HG03378 (cell line): Measurements from ENCODE around the gene ST14.
A peak's percentile ranks its signal among the peaks of the same experiment; 100 is the strongest.

Source experiments
- ATAC-seq: cut with Tn5 transposase; IDR thresholded peaks from one replicate; pipeline ENCODE4 v1.9.1; 2021; ENCODE audit warnings: mild to moderate bottlenecking, moderate library complexity; ENCODE audit not compliant: unreplicated experiment

The ST14 gene

DNA sequence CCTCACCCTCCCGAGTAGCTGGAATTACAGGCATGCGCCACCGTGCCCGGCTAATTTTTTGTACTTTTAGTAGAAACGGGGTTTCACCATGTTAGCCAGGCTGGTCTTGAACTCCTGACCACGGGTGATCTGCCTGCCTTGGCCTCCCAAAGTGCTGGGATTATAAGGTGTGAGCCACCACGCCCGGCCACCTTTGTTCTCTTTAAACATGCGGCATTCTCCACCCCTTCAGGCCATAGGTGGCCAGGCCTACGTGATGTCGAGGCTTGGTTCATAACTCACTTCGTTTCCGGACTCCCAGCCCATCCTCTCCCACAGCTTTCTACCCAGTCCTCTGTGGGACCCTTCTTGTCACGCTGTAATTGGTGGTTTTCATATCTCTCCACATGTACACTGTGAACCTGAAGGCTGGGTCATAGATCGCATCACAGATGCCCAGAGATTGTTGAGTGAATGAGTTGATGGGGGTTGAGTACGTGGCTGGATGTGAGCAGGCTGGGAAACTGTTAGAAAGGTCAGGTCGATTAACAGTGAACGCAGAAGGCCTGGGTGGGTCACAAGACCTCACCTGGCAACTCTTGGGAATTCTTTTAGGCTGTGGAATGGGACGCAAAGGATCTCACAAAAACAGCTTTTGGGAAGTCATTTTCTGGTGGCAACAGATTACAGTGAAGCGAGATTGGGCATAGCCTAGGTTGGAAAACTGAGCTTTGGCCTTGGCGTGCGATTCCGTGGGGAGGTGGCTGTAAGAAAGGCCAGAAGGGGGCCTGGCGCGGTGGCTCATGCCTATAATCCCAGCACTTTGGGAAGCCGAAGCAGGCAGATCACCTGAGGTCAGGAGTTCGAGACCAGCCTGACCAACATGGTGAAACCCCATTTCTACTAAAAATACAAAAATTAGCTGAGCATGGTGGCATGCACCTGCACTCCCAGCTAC lies 44.5 kb downstream of the ST14 start:
- no peak for ATAC-seq

DNA sequence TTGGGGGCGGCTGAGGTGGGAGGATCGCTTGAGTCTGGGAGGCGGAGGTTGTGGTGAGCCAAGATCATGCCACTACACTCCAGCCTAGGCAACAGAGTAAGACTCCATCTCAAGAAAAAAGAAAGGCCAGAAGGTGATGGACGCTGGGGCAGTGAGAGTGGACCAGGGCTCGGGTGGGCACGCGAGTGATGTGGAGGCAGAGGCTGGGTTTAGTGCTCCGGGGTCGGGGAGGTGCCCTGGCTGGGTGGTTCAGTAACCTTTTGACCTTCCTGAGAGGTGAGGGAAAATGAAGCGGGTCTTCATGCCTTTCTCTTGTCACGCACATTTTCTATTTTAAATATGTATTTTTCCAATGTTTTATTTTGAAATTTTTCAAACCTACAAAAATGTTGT lies 45.1 kb downstream of the ST14 start:
- no peak for ATAC-seq

DNA sequence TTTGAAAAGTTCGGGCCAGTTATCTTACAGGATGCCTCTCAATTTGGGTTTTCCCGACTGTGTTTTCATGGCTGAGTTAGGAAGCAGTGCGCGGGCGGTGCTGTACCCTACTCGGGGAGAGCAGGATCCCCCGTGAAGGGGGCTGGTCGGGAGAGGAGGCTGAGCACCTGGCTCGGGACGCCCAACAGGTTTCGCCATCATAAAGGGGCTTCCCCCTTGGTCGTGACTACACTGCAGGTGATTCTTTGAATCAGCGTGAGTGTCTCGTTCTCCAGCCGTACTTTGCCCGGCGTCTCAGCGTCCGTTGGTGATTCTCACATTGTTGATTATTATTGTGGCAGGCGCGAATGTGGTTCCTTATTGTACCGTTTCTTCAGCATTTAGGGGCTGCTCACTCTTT lies 46.6 kb downstream of the ST14 start:
- ATAC-seq, result no peak

DNA sequence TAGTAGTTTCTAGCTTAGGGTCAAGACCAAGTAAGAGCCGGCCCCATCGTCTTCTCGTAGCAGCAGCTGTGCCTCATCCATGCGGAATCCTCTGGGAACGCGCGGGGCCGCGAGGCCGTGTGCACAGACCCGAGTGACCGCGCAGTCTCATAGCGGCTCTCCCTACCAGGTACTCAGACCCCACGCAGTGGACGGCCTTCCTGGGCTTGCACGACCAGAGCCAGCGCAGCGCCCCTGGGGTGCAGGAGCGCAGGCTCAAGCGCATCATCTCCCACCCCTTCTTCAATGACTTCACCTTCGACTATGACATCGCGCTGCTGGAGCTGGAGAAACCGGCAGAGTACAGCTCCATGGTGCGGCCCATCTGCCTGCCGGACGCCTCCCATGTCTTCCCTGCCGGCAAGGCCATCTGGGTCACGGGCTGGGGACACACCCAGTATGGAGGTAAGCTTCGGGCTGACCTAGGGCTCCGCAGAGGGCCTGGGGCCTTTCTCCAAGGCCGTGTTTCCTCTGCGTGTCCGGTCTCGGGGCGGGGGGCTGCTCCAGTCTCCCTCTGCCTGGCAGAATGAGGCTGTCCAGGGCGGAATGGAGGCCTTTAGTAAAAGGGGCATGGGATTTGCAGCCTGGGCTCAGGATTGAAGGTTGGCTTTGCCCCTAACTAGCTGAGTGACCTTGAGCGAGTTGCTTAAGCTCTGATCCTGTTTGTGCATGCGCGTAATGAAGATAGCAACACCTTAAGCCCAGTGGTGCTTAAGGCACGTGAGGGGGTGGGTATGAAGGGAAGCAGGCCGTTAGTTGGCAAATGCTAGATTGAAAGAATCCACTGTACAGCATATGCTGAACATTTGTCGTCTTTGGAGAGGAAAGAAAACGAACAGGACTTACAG lies 48.9 kb downstream of the ST14 start:
- no peak for ATAC-seq

DNA sequence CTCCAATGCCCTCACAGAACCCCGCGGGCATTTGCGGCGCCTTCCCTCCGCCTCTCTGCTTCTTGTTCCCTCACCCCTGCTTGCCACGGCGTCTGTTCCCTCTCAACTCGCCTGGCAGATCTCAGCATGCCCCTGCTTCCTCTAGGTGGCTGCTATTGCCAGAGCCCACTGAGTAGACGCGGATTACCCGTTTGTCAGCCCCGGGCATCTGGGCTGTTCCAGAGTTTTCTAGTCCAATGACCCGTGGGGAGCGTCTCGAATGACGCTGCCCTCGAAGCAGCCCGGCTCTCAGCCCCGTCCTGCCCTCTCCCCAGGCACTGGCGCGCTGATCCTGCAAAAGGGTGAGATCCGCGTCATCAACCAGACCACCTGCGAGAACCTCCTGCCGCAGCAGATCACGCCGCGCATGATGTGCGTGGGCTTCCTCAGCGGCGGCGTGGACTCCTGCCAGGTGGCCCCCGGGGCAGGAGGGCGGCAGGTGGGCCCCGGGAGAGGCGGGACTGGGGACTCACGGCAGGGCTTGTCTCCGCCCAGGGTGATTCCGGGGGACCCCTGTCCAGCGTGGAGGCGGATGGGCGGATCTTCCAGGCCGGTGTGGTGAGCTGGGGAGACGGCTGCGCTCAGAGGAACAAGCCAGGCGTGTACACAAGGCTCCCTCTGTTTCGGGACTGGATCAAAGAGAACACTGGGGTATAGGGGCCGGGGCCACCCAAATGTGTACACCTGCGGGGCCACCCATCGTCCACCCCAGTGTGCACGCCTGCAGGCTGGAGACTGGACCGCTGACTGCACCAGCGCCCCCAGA lies 49.7 kb downstream of the ST14 start:
- ATAC-seq, result no peak

DNA sequence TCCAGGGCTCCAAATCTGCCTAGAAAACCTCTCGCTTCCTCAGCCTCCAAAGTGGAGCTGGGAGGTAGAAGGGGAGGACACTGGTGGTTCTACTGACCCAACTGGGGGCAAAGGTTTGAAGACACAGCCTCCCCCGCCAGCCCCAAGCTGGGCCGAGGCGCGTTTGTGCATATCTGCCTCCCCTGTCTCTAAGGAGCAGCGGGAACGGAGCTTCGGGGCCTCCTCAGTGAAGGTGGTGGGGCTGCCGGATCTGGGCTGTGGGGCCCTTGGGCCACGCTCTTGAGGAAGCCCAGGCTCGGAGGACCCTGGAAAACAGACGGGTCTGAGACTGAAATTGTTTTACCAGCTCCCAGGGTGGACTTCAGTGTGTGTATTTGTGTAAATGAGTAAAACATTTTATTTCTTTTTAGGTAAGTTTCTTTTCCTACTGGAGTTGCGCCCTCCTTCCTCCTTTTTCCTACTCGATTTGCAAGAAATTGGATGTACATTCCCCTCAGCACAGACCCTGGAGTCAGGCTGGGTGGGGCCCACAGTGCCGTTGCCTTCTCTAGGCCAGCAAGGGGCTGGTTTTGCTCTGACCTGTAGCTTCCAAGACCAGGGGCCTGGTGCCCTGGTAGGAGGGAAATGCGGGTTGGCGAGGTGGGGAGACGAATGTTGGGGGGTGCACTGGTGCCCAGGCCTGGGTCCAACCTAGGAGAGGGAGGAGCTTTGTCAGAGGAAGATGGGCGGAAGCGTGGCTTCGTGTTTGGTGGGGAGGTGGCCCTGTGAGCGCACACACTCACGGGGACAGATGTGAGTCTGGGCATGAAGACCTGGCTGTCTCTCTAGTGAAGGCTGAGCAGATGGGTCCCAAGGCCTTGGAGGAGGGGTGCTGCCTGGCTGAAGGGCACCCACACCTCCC lies 50.6 kb downstream of the ST14 start:
- no peak for ATAC-seq

DNA sequence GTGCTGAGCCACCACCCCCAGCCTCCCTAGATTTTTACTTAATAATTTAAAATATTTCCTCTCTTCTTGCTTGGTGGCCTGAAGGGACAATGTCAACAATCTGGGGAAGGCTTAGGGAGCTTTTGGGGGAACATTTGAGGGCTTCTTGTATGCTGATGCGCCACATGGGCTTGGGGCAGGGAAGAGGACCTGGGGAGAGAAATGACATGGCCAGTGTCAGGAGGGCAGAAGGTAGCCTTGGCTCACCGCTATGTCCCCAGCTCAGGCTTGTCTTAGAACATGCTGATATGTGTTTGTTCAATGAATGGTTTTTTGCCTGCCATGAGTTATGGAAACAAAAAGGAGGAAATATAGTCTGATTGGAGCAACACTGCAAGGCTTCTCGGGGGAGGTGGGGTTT lies 51.6 kb downstream of the ST14 start:
- ATAC-seq, result no peak

DNA sequence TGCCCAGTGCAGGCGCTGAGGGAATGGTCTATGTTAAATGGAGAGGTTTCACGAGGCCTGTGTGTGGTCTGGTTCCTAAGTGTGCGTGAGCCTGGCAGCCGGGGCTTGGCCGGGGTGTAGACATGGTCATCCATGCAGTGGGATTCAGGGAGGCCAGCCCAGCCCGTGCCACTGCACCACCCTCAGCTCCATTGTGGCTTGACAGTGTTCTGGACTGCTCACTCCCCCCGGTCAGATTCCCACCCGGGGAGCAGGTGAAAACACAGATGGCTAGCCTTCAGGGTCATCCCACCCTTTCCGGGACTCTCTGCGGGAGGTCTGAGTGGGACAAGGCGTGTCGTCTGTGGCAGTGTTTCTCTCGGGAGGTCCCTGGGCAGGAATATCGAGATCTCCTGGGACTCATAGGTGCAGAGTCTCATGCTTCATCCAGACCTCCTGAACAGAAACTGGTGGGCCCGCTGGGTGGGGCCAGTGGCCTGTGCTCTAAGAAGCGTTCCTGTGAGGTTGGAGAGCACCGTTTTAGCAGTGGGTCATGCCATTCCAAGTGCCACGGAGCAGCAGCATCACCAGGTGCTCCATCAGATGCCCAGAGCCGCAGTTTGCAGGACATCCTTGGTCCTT lies 52.3 kb downstream of the ST14 start:
- no peak for ATAC-seq

DNA sequence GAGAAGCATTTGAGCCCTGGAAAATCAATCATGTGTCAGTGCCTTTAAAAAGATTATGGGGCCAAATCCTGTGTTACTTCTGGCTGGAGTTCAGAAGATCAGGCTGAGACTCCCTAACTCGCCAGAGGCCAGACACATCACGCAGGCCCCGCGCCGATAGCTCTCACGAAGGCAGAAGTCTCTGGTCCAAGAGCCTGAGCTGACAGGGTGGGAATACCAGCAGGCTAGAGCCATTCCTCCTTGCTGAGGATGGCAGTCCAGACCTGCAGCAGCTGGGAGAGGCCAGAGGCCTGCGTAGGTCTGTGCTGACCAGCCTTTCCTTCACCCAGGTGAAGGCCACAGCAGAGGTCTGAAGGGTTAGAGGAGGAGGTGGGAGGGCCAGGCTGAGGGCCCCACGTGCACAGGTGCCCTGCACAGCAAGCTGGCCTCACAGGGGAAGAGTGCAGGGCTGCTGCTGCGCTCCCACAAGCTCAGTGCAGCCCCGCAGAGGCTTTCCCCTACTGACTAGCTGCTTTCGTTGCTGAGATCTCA lies 52.9 kb downstream of the ST14 start:
- no peak for ATAC-seq

DNA sequence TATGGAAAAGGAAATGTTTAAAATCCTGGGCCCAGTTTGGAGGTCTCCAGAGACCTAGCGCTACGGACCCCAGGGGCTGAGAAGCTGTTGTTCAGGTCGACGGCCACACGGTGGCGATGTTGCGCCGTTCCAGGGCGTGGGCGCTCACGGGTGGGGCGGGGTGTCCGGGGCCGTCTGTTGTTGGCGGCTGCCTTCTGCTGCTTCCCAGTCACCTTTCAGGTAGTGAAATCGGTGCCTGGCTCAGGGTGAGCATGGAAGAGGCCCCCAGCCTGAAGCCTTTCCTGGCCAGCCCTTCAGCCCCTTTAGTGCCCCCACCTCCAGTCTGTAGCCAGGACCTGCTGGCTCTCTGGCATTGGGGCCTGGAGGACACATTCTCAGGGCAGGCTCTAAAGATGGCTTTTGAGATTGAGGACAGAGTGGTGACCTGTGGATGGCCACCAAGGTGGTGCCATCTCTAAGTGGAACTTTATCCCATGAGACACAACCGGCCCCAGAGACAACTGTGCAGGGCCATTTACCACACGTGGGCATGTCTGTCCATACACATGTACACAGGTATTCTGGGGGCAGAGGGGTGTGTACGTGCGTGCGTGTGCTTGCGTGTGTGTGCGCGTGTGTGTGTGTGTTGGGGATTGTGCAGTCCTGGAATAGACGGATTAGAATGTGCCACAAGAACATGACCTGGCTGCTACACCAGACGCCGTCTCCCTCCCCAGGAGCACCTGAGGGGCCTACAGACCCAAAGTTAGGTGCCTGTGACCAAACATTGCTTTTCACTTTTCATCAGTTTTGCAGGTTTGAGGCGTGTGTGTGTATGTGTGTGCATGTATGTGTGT lies 53.8 kb downstream of the ST14 start:
- ATAC-seq, result peak; percentile 69

DNA sequence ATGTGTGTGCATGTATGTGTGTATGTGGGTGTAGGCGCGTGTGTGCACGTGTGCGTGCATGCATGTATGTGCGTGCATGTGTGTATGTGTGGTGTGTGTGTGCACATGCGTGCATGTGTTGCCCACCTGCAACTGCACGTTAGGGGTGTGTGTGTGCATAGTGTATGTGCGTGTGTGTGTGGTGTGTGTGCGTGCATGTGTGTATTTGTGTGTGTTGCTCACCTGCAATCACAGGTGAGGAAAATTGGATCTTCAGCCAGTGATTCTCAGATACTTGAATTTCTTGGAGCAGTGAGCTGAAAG lies 54.3 kb downstream of the ST14 start:
- no peak for ATAC-seq

DNA sequence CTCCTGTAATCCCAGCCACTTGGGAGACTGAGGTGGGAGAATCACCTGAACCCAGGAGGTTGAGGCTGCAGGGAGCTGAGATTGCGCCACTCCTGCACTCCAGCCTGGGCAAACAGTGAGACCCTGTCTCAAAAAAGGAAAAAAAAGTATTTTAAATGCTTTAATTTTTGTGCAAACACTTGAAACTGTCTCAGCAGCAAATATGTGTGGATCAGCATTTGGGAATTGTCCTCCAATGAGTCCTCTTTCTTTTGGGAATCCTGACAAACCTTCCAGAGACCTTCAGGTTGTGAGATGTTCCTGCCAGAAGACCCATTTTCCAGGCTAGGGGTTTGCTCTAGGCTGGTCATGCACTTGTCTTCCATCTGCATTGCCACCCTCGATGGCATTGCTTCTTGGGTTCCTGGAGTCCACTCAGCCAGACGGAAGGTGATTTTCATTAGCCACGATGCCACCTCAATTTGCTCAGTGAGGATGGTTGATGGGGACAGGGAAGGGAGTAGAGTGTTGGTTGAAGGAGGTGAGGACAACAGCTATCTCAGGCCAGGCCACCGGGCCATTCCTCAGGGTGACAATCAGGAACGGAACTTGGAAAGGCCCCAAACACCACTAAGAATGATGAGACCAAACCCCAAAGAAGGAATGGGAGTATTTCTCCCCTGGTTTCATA lies 55.4 kb downstream of the ST14 start:
- ATAC-seq, result no peak

DNA sequence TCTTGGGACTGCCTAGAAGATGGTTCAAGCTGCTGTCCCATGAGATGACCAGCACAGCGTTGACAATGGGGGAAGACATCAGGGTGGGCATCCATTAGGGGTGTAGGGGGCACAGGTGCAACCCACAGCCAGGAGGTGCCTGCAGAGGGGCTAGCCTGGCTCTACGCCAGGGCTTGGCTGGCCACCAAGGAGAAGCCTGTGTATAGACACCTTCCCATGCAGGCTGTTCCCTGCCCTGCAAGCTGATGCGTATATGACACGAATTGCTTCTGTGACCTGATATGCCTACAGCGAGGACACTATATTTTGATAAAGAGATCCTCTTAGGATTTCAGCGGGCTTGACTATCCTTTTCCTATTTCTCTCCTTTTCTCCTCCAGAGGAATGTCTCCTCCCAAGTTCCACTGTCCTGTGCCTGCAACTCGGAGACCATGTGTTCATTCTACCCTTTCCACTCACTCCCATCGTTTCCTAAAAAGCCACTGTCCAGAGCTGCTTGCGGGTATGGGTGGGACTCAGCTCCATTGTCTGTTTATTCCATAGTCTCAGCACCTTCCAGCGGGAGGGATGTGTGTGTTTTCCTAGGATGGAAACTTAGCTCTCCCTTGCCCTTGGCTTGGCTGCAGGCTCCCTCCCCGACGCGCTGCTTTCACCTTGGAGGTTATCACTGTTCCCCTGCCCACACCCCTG lies 56.1 kb downstream of the ST14 start:
- no peak for ATAC-seq

DNA sequence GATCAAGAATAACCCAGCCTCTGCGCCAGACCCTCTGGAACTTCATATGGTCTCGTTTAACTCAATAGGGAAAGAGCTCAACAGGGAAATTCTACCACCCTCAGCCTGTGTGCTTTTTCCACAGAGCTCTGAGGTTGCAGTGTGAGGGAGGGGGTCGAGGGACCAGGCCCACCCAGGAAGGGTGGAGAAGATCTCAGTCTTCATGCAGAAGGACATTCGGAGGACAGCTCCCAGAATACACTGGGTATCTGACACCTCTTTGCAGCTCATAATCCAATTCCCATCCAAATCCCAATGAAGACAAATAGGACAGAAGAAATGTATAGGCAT lies 56.6 kb downstream of the ST14 start:
- no peak for ATAC-seq

DNA sequence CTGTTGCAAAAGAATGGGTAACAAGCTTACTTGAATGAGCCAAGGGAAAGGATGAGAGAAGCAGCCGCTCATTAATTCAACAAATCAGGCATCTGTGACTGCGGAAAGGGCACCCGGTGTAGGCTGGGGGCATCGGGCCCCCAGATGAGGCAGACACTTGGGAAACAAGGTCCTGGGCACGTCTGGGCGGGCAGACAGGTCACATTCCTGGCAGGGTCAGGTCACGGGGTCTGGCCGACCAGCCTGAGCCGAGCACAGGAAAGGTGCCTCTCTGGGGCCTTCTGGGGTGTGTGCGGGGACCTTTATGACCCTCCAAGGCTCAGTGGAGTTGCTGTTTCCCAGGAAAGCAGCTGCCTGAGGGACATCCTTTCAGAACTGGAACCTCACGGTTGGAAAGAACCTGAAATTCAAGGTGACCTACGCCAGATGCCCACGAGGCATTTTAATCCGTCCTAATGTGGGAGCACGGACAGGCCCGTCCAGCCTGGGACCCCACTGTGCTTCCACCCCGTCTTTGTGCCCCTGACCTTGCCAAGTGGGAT lies 57.1 kb downstream of the ST14 start:
- ATAC-seq, result no peak

DNA sequence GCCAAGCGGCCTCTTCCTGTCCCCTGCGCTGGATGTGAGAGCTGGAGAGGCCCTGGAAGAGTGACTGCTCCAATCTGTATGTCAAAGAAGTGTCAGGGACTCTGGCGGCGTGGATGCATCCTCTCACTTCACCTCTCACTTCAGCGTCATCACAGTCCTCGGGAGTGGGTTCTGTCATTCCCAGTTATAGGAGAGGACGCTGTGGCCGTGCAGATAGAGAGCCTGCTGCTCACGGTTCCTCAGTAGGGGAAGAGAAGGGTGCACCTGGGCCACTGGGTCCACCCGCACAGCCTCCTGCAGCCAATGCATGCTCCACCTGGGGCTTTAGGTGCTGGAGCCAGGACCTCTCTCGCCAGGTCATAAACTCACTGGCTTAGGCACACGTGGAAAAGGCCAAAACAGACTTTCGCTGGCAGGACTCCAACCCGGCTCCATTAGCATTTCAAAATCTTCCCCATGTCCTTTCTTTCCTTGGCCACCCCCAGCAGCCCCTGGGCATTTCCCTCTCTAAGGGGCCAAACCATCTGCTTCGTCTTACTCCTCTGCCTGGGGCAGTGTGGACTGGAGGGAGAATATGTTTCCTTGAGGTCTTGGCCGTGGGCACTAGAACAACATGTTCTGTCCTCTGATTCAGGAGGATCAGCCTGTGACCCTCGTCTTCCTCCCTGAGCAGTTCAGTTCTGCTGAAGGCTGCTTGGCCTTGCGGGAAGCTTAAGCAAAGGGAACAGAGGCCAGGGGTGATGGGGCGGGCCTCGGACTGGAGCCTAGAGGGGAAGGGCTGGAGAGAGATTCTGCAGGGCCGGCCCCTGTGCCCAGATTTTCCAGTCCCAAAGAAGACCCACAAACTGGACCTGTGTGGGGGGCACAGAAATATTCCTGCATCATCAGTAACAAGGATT lies 57.8 kb downstream of the ST14 start:
- ATAC-seq, result no peak
